ENCODE results near the gene PUSL1.

- TF ChIP-seq EZH2 (IDR thresholded peaks at IDR 0.05; ENCODE audit: insufficient read depth, poor library complexity, severe bottlenecking) = no peak
- no peak for TF ChIP-seq EZH2phosphoT487 (IDR thresholded peaks at IDR 0.05; ENCODE audit: insufficient read depth, low read depth)
Observed at GRCh38 chr1:1333551-1334241, 25.3 kb downstream of the PUSL1 start.
